ENCODE measurements around the gene LPP. TPM values are rescaled to one million over a fixed set of nuclear protein-coding genes. Genes with fewer than 3 reads are reported as not detected.
"Not testable (repeated sequence)": the region's sequence is repeated elsewhere in the genome, so short reads cannot be mapped to it uniquely, and the experiment has no call there.

Gene LPP
- polyA plus RNA-seq, 3 donors, result 14.1 to 23.2 (median 15.3) TPM

DNA sequence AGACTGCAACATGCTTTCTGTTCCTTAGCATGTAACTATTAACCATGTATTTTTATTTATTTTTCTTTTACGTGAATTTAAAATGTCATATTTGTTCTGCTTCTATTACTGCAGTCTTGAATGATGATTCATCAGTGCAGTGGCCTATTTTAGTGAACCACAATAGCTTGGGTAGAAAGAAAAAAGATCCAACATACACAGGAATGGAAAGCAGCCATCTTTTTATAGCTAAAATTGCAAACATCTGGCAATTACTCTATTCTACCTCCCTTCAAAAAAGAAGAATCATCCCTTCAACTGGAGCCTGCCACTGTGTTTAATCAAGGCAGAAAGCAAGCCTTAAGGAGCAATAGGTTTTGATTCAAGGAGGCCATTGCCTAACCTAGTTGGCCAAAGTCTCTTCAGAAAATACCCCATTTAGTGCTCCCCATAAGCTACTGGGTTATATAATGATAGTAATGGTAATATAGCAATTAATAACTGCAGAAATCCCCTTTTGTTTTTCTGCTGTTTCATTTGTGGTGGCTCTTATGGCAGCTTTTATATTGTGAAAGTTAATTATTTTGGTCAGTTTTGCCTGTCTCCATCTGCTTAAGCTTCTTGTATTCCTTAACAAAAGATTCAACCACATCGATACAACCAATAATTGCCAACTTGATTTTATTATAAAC, 267.3 kb downstream of the LPP start:
- H3K4me1 ChIP-seq (ENCODE audit: control insufficient read depth in 1 of 2, insufficient read depth in 2 of 2, low read length in 2 of 2), result peaks cover 41 to 59% of the 10 kb centered on the region in 2 donors

DNA sequence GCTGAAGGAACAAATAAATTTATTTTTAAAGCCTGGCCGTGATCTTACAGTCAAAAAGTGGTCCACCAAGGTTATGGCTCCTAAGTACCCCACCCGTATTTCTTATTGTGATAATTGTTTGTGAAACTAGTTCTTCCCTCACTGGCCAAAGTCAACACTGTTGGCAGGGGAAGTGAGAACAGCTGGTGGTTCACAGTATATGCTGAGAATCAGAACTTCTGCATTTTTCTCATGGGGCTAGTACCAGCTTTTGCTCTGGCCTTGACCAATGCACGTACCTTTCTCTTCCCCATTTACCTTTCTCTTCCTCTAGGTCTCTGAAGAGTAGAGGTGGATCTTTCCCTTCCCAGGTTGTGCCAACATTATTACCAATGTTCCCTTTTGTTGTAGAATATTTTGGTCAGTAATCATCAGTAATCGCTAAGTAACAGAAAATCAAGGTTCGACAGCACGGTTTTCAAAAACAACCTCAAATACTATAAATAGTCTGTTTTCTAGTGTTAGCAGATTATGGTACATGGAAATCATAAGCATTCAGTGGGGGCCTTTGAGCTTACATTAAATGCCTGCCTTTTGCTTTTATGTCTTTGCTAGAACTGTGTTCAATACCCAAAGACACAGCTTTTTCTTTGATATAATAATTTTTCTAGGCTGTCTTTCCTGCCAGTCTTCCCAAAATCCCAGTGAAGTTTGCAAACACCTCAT, 268.0 kb downstream of the LPP start:
- peak overlapping the region; percentile 14 to 93 for H3K27ac ChIP-seq (ENCODE audit: low read depth in 1 of 2, low read length in 2 of 2)
- H3K4me3 Mint-ChIP-seq, result peak overlapping the region; percentile 39 to 56

More for the DNA sequence above, 267.3 kb downstream of the LPP start:
- Histone ChIP-seq H3K79me2 (ENCODE audit: insufficient read depth, low read length) (peaks cover 10% of the 10 kb centered on the region), H3K4me3 (replicated peaks in 1 of 3; ENCODE audit: low read depth in 2 of 3, low read length in 3 of 3) (peak overlapping the region in 1 of 3 experiments; percentile 47), H3K9ac (ENCODE audit: insufficient read depth, low read length, poor library complexity, severe bottlenecking) (peak overlapping the region; percentile 28), H2AFZ (ENCODE audit: insufficient read depth, low read depth, low read length, poor library complexity, severe bottlenecking) (no peak overlapping the region), H3K9me3 (replicated peaks in 1 of 2; ENCODE audit: control insufficient read depth in 1 of 2, insufficient read depth in 1 of 2, low read length in 2 of 2) (no peaks in the 10 kb centered on the region), H4K20me1 (ENCODE audit: insufficient read depth, low read length) (no peaks in the 10 kb centered on the region), H3K36me3 (replicated peaks in 1 of 2; ENCODE audit: control insufficient read depth in 1 of 2, insufficient read depth in 2 of 2, low read length in 2 of 2) (no peaks in the 10 kb centered on the region), H3K27me3 (ENCODE audit: control insufficient read depth in 2 of 2, insufficient read depth in 2 of 2, low read length in 2 of 2) (no peaks in the 10 kb centered on the region), H3K4me2 (replicated peaks; ENCODE audit: extremely low read depth, low read length, poor library complexity, severe bottlenecking) (peak overlapping the region; percentile 61), H3K27ac (ENCODE audit: low read depth in 1 of 2, low read length in 2 of 2) (peak overlapping the region; percentile 14 to 93)
- H3K27me3 Mint-ChIP-seq (ENCODE audit: low read depth in 3 of 3), result no peaks in the 10 kb centered on the region
- H3K9me3 Mint-ChIP-seq, result peaks cover 0 to 8% (median 3%) of the 10 kb centered on the region in 7 donors
- WGBS (ENCODE audit: insufficient coverage), result no CpG with 5 or more reads among the region's 2 CpGs
- peak overlapping the region; percentile 93 to 98 (median 97) for H3K27ac Mint-ChIP-seq
- DNase-seq, result peak in 1 of 3 donors; percentile 40
- TF ChIP-seq, protein P1, sequence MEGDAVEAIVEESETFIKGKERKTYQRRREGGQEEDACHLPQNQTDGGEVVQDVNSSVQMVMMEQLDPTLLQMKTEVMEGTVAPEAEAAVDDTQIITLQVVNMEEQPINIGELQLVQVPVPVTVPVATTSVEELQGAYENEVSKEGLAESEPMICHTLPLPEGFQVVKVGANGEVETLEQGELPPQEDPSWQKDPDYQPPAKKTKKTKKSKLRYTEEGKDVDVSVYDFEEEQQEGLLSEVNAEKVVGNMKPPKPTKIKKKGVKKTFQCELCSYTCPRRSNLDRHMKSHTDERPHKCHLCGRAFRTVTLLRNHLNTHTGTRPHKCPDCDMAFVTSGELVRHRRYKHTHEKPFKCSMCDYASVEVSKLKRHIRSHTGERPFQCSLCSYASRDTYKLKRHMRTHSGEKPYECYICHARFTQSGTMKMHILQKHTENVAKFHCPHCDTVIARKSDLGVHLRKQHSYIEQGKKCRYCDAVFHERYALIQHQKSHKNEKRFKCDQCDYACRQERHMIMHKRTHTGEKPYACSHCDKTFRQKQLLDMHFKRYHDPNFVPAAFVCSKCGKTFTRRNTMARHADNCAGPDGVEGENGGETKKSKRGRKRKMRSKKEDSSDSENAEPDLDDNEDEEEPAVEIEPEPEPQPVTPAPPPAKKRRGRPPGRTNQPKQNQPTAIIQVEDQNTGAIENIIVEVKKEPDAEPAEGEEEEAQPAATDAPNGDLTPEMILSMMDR (IDR thresholded peaks at IDR 0.05), result no peak
- intact Hi-C loops (cut with micrococcal nuclease), result no loop called here
- H3K4me1 Mint-ChIP-seq, result peaks cover 62% of the 10 kb centered on the region
- peak overlapping the region; percentile 2 to 39 for H3K4me3 Mint-ChIP-seq
- peaks cover 11 to 14% of the 10 kb centered on the region in 2 donors for H3K36me3 Mint-ChIP-seq

DNA sequence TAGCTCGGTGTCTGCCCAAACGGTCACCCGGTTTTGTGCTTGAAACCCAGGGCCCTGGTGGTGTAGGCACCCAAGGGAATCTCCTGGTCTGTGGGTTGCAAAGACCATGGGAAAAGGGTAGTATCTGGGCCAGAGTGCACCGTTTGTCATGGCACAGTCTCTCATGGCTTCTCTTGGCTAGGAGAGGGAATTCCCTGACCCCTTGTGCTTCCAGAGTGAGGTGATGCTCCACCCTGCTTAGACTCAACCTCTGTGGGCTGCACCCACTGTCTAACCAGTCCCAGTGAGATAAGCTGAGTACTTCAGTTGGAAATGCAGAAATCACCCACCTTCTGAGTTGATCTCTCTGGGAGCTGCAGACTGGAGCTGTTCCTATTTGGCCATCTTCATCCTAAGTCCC, 274.0 kb downstream of the LPP start:
- Histone ChIP-seq H3K27ac (ENCODE audit: low read depth in 1 of 2, low read length in 2 of 2) (peak overlapping the region; percentile 56 to 68), H3K4me1 (ENCODE audit: control insufficient read depth in 1 of 2, insufficient read depth in 2 of 2, low read length in 2 of 2) (peaks cover 49 to 63% of the 10 kb centered on the region in 2 donors)
- not testable (repeated sequence) for H3K27me3 ChIP-seq (ENCODE audit: control insufficient read depth in 2 of 2, insufficient read depth in 2 of 2, low read length in 2 of 2); H3K4me2 ChIP-seq (replicated peaks; ENCODE audit: extremely low read depth, low read length, poor library complexity, severe bottlenecking); H3K36me3 ChIP-seq (replicated peaks in 1 of 2; ENCODE audit: control insufficient read depth in 1 of 2, insufficient read depth in 2 of 2, low read length in 2 of 2); H4K20me1 ChIP-seq (ENCODE audit: insufficient read depth, low read length); H3K27me3 Mint-ChIP-seq (ENCODE audit: low read depth in 3 of 3); H3K9ac ChIP-seq (ENCODE audit: insufficient read depth, low read length, poor library complexity, severe bottlenecking); H3K9me3 ChIP-seq (replicated peaks in 1 of 2; ENCODE audit: control insufficient read depth in 1 of 2, insufficient read depth in 1 of 2, low read length in 2 of 2); H3K4me3 ChIP-seq (replicated peaks in 1 of 3; ENCODE audit: low read depth in 2 of 3, low read length in 3 of 3); H3K79me2 ChIP-seq (ENCODE audit: insufficient read depth, low read length); H3K4me3 Mint-ChIP-seq; H2AFZ ChIP-seq (ENCODE audit: insufficient read depth, low read depth, low read length, poor library complexity, severe bottlenecking)
- Mint-ChIP-seq H3K27ac (peak overlapping the region; percentile 87 to 96 (median 93)), H3K4me1 (peaks cover 67% of the 10 kb centered on the region), H3K9me3 (peaks cover 2 to 13% (median 8%) of the 10 kb centered on the region in 7 donors), H3K36me3 (peaks cover 16% of the 10 kb centered on the region in 2 donors)
- DNase-seq, result peak in 1 of 3 donors; percentile 37
- intact Hi-C loops (cut with micrococcal nuclease), result loop anchor here in 1 of 2 donors (5.0 kb wide), 1 partner anchor 36 kb away; no protein-coding TSS in a partner anchor
- WGBS (ENCODE audit: insufficient coverage), result 100% methylated on average over 3 of the region's 4 CpGs

More for the DNA sequence above, 268.0 kb downstream of the LPP start:
- Histone ChIP-seq H2AFZ (ENCODE audit: insufficient read depth, low read depth, low read length, poor library complexity, severe bottlenecking) (no peak overlapping the region), H3K4me3 (replicated peaks in 1 of 3; ENCODE audit: low read depth in 2 of 3, low read length in 3 of 3) (peak overlapping the region in 1 of 3 experiments; percentile 47), H3K27me3 (ENCODE audit: control insufficient read depth in 2 of 2, insufficient read depth in 2 of 2, low read length in 2 of 2) (no peaks in the 10 kb centered on the region), H3K79me2 (ENCODE audit: insufficient read depth, low read length) (peaks cover 10% of the 10 kb centered on the region), H3K9ac (ENCODE audit: insufficient read depth, low read length, poor library complexity, severe bottlenecking) (peak overlapping the region; percentile 59), H3K4me2 (replicated peaks; ENCODE audit: extremely low read depth, low read length, poor library complexity, severe bottlenecking) (peak overlapping the region; percentile 61), H4K20me1 (ENCODE audit: insufficient read depth, low read length) (no peaks in the 10 kb centered on the region), H3K36me3 (replicated peaks in 1 of 2; ENCODE audit: control insufficient read depth in 1 of 2, insufficient read depth in 2 of 2, low read length in 2 of 2) (no peaks in the 10 kb centered on the region), H3K4me1 (ENCODE audit: control insufficient read depth in 1 of 2, insufficient read depth in 2 of 2, low read length in 2 of 2) (peaks cover 40 to 56% of the 10 kb centered on the region in 2 donors), H3K9me3 (replicated peaks in 1 of 2; ENCODE audit: control insufficient read depth in 1 of 2, insufficient read depth in 1 of 2, low read length in 2 of 2) (no peaks in the 10 kb centered on the region)
- H3K9me3 Mint-ChIP-seq, result peaks cover 0 to 9% (median 8%) of the 10 kb centered on the region in 7 donors
- H3K27ac Mint-ChIP-seq, result peak overlapping the region; percentile 93 to 98 (median 97)
- H3K36me3 Mint-ChIP-seq, result peaks cover 12 to 14% of the 10 kb centered on the region in 2 donors
- intact Hi-C loops (cut with micrococcal nuclease), result no loop called here
- WGBS (ENCODE audit: insufficient coverage), result no CpG with 5 or more reads among the region's 6 CpGs
- H3K27me3 Mint-ChIP-seq (ENCODE audit: low read depth in 3 of 3), result no peaks in the 10 kb centered on the region
- DNase-seq, result peak; percentile 75 to 91 (median 89)
- H3K4me1 Mint-ChIP-seq, result peaks cover 63% of the 10 kb centered on the region
- TF ChIP-seq, protein P1 (IDR thresholded peaks at IDR 0.05), result no peak

Data from CD14-positive monocyte (primary cell).